Brain microvascular endothelial cell (primary cell): ENCODE measurements around the gene TEX101.
"Not testable (repeated sequence)": the region's sequence is repeated elsewhere in the genome, so short reads cannot be mapped to it uniquely, and the experiment has no call there.

Experiments
- DNase-seq: peaks from one replicate; pipeline ENCODE4 v3.0.0-alpha.2; 2020
- H3K27ac ChIP-seq: fragments of 250-450 bp; sonication (Bioruptor Pico); 2 replicates; pipeline ENCODE4 v1.5.1; 2020; ENCODE audit warnings: mild to moderate bottlenecking, moderate library complexity
- H3K27me3 ChIP-seq: fragments of 250-450 bp; sonication (Bioruptor Pico); replicated peaks from 2 replicates; pipeline ENCODE4 v1.5.1; 2020; ENCODE audit warnings: mild to moderate bottlenecking
- H3K36me3 ChIP-seq: fragments of 250-450 bp; sonication (Bioruptor Pico); replicated peaks from 2 replicates; pipeline ENCODE4 v1.5.1; 2020; ENCODE audit warnings: mild to moderate bottlenecking
- H3K4me3 ChIP-seq: 2 replicates; pipeline ENCODE4 v1.5.1; 2011; ENCODE audit warnings: low read depth, mild to moderate bottlenecking, control low read depth, low read length, moderate library complexity
- in situ Hi-C: cut with HindIII; loops from 2 replicates; pipeline ENCODE4 v1.10.0; 2017; ENCODE audit warnings: low sequenced_read_pairs, low pct_ligation_motif_present
- TF ChIP-seq, protein P1 (sequence below): IDR thresholded peaks from 2 replicates; pipeline ENCODE4 v1.5.1; 2011; ENCODE audit warnings: low read depth, mild to moderate bottlenecking, moderate library complexity, low read length, control low read depth, inconsistent platforms; ENCODE audit errors: missing control alignments

TEX101 gene

DNA sequence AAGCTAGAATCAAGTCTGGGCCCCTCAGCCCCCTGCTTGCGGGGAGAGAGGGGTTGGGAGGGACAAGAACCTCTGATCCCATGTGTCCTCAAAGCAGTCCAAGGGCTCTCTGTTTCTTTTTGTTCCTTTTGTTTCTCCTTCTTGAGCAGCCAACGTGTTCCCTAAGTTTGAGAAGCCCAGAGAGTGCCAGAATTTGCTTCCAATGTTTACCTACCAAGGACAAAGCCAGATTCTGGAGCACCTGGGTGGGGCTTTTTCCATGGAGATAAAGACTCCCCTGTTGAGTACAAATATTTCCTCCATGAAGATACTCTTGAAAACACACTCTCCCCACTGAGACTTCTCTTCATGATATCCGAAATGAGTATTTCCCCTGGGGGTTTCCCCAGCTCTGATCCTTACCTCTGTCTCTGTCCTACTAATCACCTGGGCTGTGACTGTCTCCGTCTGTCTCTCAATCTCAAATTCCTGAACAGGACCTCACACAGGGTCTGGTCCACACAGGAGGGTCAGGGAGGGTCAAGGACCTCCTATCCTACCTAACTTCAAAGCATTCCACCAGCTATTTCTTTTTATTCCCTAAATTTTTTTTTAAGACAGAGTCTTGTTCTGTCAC, 33.8 kb upstream of the TEX101 start:
- DNase-seq = no peak
- in situ Hi-C loops = no loop called here
- H3K4me3 ChIP-seq = no peak overlapping the region
- no peak overlapping the region for H3K27ac ChIP-seq
- no peaks in the 10 kb centered on the region for H3K36me3 ChIP-seq
- TF ChIP-seq, protein P1, sequence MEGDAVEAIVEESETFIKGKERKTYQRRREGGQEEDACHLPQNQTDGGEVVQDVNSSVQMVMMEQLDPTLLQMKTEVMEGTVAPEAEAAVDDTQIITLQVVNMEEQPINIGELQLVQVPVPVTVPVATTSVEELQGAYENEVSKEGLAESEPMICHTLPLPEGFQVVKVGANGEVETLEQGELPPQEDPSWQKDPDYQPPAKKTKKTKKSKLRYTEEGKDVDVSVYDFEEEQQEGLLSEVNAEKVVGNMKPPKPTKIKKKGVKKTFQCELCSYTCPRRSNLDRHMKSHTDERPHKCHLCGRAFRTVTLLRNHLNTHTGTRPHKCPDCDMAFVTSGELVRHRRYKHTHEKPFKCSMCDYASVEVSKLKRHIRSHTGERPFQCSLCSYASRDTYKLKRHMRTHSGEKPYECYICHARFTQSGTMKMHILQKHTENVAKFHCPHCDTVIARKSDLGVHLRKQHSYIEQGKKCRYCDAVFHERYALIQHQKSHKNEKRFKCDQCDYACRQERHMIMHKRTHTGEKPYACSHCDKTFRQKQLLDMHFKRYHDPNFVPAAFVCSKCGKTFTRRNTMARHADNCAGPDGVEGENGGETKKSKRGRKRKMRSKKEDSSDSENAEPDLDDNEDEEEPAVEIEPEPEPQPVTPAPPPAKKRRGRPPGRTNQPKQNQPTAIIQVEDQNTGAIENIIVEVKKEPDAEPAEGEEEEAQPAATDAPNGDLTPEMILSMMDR = no peak
- H3K27me3 ChIP-seq = no peaks in the 10 kb centered on the region

DNA sequence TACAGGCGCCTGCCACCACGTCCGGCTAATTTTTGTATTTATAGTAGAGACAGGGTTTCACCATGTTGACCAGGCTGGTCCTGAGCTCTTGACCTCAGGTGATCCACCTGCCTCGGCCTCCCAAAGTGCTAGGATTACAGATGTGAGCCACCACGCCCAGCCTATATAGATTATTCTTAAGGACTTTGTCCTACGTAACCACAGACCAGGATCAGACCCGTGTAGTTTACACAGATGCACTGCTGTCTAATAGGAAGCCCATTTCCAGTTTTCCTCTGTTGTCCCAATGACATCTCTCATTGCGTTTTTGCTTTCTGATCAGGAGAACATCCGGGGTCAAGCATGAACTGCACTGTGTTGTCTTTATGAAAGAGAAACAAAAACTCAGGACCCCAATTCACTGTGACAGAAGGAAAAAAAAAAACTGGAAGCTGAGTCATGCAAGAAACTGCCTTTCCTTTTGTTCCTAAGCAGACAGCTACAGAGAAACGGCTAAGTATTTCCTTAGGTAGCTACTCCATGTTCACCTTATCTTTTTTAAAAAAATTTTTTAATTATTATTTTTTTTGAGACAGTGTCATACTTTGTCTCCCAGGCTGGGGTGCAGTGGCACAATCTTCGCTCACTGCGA, 32.0 kb upstream of the TEX101 start:
- in situ Hi-C loops, H3K27ac ChIP-seq, DNase-seq, H3K4me3 ChIP-seq, H3K27me3 ChIP-seq, H3K36me3 ChIP-seq: not testable (repeated sequence)

DNA sequence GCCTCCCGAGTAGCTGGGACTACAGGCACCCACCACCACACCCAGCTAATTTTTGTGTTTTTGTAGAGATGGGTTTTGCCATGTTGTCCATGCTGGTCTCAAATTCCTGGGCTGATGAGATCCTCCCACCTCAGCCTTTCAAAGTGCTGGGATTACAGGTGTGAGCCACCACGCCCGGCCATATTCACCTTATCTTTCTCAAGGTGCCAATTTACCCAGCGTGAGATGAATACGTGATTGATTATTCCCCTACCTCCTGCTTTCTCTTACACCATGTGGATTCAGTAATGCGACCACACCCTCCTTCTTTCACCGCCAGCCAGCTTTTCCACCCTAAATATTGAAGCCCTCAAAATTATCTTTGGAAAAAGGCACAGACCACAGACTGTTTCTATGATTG, 31.4 kb upstream of the TEX101 start:
- H3K4me3 ChIP-seq, H3K36me3 ChIP-seq, DNase-seq, H3K27ac ChIP-seq, H3K27me3 ChIP-seq, in situ Hi-C loops: not testable (repeated sequence)

DNA sequence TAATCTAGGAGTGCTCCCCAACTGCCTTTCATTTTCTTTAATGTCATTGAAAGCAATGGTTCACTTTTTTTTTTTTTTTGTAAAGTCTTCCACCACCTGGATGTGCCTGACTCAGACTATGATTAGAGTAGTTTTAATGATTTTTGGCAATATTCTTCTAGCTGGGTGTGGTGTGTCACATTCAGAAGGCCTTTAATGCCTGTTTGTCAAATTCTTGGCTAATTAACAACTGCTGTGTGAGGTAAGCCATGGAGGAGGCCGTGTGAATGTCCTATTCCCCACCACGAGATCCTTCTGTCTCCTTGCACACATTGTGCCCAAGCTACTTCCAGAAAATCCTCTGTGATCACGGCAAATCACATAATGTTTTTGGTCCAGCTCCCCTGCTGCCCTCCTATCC, 30.9 kb upstream of the TEX101 start:
- DNase-seq, H3K27ac ChIP-seq, H3K27me3 ChIP-seq, H3K4me3 ChIP-seq, in situ Hi-C loops, H3K36me3 ChIP-seq: not testable (repeated sequence)

DNA sequence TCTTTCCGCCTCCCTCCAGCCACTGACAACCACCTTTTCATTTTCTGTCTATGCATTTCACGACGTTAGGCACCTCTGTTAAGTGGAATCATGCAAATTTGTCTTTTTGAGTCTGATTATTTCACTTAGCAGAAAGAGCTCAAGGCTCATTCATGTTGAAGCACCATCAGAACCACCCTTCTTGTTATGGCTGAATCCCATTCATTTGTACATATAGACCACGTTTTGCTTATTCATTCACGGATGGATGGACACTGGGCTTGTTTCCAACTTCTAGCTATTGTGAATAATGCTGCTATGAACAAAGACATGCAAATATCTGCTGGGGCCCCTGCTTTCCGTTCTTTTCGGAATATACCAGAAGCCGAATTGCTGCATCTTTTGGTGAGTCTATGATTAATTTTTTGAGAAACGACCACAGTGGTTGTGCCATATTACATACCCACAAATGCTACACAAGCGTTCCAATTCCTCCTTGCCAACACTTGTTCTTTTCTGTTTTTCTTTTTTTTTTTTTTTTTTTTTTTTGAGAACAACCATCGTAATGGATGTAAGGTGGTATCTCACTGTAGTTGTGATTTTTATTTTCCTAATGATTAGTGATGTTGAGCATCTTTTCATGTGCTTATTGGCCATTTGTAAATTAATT, 23.7 kb upstream of the TEX101 start:
- DNase-seq, H3K27me3 ChIP-seq, H3K27ac ChIP-seq, H3K4me3 ChIP-seq, in situ Hi-C loops, H3K36me3 ChIP-seq: not testable (repeated sequence)

DNA sequence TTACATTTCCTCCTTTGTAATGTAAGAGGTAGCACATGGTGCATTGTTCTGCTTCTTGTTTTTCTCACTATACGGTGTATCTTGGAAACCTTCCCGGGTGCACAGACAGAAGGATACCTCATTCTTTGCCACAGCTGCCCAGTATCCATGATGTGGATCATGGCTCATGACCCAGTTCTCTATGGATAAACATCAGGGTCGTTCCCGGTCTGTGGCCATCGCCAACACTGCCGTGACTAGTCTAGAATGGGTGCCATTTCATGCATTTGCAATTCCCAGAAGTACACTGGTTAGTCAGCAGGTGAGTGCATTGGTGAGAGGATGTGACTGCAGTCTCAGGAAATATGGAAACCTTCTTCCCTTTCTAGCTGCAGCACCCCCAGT, 23.1 kb upstream of the TEX101 start:
- DNase-seq, in situ Hi-C loops, H3K27ac ChIP-seq, H3K4me3 ChIP-seq, H3K36me3 ChIP-seq, H3K27me3 ChIP-seq: not testable (repeated sequence)

DNA sequence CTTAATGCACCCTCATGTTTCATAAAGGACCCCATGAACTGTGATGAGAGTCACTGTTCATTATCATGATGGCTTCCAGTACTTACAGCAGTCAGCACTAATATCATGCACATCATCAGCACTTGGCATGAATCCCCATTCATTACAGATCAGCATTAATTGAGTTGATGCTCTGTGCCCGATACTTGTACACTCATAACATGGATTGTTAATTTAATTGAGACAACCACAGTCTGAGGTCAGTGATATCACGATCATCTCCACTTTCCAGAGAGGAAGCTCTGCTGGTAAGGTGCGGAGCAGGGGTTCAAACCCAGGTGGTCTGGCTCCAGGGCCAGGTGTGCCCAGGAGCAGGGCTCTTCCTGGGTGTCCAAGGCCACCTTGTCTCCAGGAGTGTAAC, 21.2 kb upstream of the TEX101 start:
- H3K27me3 ChIP-seq, H3K27ac ChIP-seq, in situ Hi-C loops, H3K36me3 ChIP-seq, DNase-seq, H3K4me3 ChIP-seq: not testable (repeated sequence)

DNA sequence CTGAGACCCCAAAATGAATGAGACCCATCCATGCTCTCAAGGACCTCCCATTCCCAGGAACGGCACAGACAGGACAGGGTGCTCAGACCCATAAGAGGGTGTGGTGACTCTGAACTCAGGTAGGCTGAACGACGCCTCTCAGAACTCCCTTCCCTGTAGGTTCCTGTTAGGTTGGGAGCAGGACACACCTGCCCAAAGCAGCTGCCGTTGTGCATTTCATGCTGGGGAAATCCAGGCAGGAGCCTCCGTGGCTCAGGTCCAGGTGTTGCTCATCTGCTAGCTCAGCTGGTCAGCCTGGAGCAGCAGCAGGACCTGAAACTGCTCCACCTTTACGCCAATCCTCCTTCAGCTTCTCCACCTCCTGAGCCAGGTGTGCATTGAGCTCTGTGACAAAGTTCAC, 19.1 kb upstream of the TEX101 start:
- TF ChIP-seq, protein P1 = no peak
- no peaks in the 10 kb centered on the region for H3K27me3 ChIP-seq
- no peak overlapping the region for H3K27ac ChIP-seq
- in situ Hi-C loops = no loop called here
- DNase-seq = no peak
- H3K36me3 ChIP-seq = no peaks in the 10 kb centered on the region
- no peak overlapping the region for H3K4me3 ChIP-seq

DNA sequence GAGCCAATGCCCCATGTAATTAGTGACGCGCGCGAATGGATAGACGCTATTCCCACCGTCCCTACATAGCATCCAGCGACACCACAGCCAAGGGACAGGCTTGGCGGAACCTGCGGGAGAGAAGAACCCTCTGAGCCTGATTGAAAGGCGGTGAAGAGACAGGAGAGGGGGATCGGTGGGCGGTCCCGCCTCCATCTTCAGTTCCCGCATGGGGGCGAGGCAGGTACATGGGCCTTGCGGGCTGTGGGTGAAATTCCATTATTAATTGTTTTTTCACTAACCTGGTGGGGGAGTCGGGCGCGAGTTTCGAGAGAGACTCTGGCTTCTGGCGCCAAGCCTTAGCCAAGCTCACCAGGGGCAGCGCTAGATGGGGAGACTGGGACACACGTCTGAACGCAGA, 8.4 kb upstream of the TEX101 start:
- TF ChIP-seq, protein P1 = no peak
- no peak overlapping the region for H3K27ac ChIP-seq
- in situ Hi-C loops = no loop called here
- H3K27me3 ChIP-seq = no peaks in the 10 kb centered on the region
- no peaks in the 10 kb centered on the region for H3K36me3 ChIP-seq
- no peak for DNase-seq
- H3K4me3 ChIP-seq = no peak overlapping the region
